Body of pancreas (tissue), 4 donors: ENCODE results near the gene ST3GAL3. TPM values are rescaled to one million over a fixed set of nuclear protein-coding genes. Genes with fewer than 3 reads are reported as not detected.
"Not testable (repeated sequence)": the region's sequence is repeated elsewhere in the genome, so short reads cannot be mapped to it uniquely, and the experiment has no call there.

Experiments used
- ATAC-seq: fragments of 150-250 bp; one replicate; pipeline ENCODE4 v1.9.1; 2016
- DNase-seq, 4 donors: peaks; one replicate each; pipeline ENCODE4 v3.0.0-alpha.2; 2019
- H3K27ac ChIP-seq, 4 donors: fragments of 200-600 bp; sonication (generic); 1 replicate in 3 of 4; 2 replicates in 1 of 4; pipeline versions ENCODE4 v1.5.1 to v1.6.1; 2016 to 2019; ENCODE audit warnings: mild to moderate bottlenecking in 1 of 4, mixed read lengths in 1 of 4, moderate library complexity in 1 of 4
- H3K27me3 ChIP-seq, 2 donors: fragments of 200-600 bp; sonication (generic); one replicate each; pipeline ENCODE4 v1.6.0; 2016; ENCODE audit warnings: mild to moderate bottlenecking in 1 of 2
- H3K36me3 ChIP-seq, 2 donors: fragments of 200-600 bp; sonication (generic); replicated peaks in 1 of 2; 2 replicates each; pipeline ENCODE4 v1.5.1; 2016; ENCODE audit warnings: low read depth in 2 of 2; ENCODE audit not compliant: insufficient read depth in 1 of 2
- H3K4me1 ChIP-seq: fragments of 200-600 bp; sonication (generic); one replicate; pipeline ENCODE4 v1.6.0; 2016
- H3K4me3 ChIP-seq, 2 donors: fragments of 200-600 bp; sonication (generic); 1 replicate in 1 of 2; 2 replicates in 1 of 2; pipeline ENCODE4 v1.5.1; 2016 to 2019
- H3K9me3 ChIP-seq, 3 donors: fragments of 200-600 bp; sonication (generic); 1 replicate in 2 of 3; 2 replicates in 1 of 3; pipeline ENCODE4 v1.5.1; 2016
- CTCF ChIP-seq, 7 experiments: fragments of 450-650 bp in 4 of 7; fragments of 200-600 bp in 3 of 7; sonication (generic) in 3 of 7; IDR thresholded peaks; one replicate each; pipeline ENCODE4 v1.5.1; 2016 to 2019; ENCODE audit warnings: antibody characterized with exemption in 7 of 7
- POLR2A ChIP-seq, 3 donors: fragments of 450-650 bp; IDR thresholded peaks; one replicate each; pipeline ENCODE4 v1.6.1; 2016; ENCODE audit warnings: antibody characterized with exemption in 3 of 3, mild to moderate bottlenecking in 2 of 3
- WGBS, 2 donors: methylation state at CpG; one replicate each; pipeline ENCODE4 v1.1.5; 2017; 5-methylcytosine and 5-hydroxymethylcytosine counted together
- intact Hi-C: fragments of 100-400 bp; cut with DNase I; formaldehyde crosslinking; loops from one replicate; pipeline ENCODE4 v1.15.1; 2023
- total RNA-seq, 2 donors: library from RNA; depleted of rRNA; stranded (reverse); fragments of >200 nt; gene quantifications; one replicate each; pipeline ENCODE4 v1.1.0, GENCODE V29; 2016

Gene ST3GAL3
- total RNA-seq, 2 donors from 2014 or later: 14.5 to 15.2 TPM

- TF ChIP-seq CTCF (IDR thresholded peaks at IDR 0.05) (no peak), POLR2A (IDR thresholded peaks at IDR 0.05) (no peak)
- no peaks in the 10 kb centered on the region for H3K9me3 ChIP-seq
- no peak overlapping the region for H3K27ac ChIP-seq
- no peaks in the 10 kb centered on the region for H3K27me3 ChIP-seq
- H3K36me3 ChIP-seq: no peaks in the 10 kb centered on the region
- DNase-seq (no peak), ATAC-seq (no peak)
- intact Hi-C loops: no loop called here
- 94 to 96% methylated on average over 1 of the region's 1 CpG for WGBS, 2 donors
- no peaks in the 10 kb centered on the region for H3K4me1 ChIP-seq
- no peak overlapping the region for H3K4me3 ChIP-seq
Measured at GRCh38 chr1:43828574-43828973, 121.2 kb downstream of the ST3GAL3 start.

GRCh38 chr1:43830802-43831201 is 123.5 kb downstream of the ST3GAL3 start:
- DNase-seq (no peak), ATAC-seq (no peak)
- Histone ChIP-seq H3K9me3 (no peaks in the 10 kb centered on the region), H3K4me3 (no peak overlapping the region), H3K4me1 (no peaks in the 10 kb centered on the region), H3K27me3 (no peaks in the 10 kb centered on the region), H3K27ac (no peak overlapping the region), H3K36me3 (no peaks in the 10 kb centered on the region)
- TF ChIP-seq POLR2A (IDR thresholded peaks at IDR 0.05) (no peak), CTCF (IDR thresholded peaks at IDR 0.05) (no peak)
- intact Hi-C loops: no loop called here

GRCh38 chr1:43831851-43832250 is 124.5 kb downstream of the ST3GAL3 start:
- DNase-seq (no peak), ATAC-seq (no peak)
- WGBS, 2 donors: 84 to 91% methylated on average over 2 of the region's 2 CpGs
- Histone ChIP-seq H3K4me1 (no peaks in the 10 kb centered on the region), H3K9me3 (no peaks in the 10 kb centered on the region), H3K27ac (no peak overlapping the region), H3K4me3 (no peak overlapping the region), H3K36me3 (no peaks in the 10 kb centered on the region), H3K27me3 (no peaks in the 10 kb centered on the region)
- TF ChIP-seq POLR2A (IDR thresholded peaks at IDR 0.05) (no peak), CTCF (IDR thresholded peaks at IDR 0.05) (no peak)
- intact Hi-C loops: no loop called here

- H3K27me3 ChIP-seq: no peaks in the 10 kb centered on the region
- H3K4me3 ChIP-seq: no peak overlapping the region
- no peaks in the 10 kb centered on the region for H3K9me3 ChIP-seq
- no peaks in the 10 kb centered on the region for H3K36me3 ChIP-seq
- intact Hi-C loops: no loop called here
- WGBS, 2 donors: 71% methylated on average over 3 of the region's 3 CpGs
- DNase-seq: no peak
- no peak for ATAC-seq
- no peaks in the 10 kb centered on the region for H3K4me1 ChIP-seq
- no peak overlapping the region for H3K27ac ChIP-seq
- TF ChIP-seq POLR2A (IDR thresholded peaks at IDR 0.05) (no peak), CTCF (IDR thresholded peaks at IDR 0.05) (no peak)
Measured at GRCh38 chr1:43832255-43832654, 124.9 kb downstream of the ST3GAL3 start.

GRCh38 chr1:43832998-43833397 is 125.7 kb downstream of the ST3GAL3 start:
- Histone ChIP-seq H3K36me3 (no peaks in the 10 kb centered on the region), H3K4me3 (no peak overlapping the region), H3K9me3 (no peaks in the 10 kb centered on the region), H3K27ac (no peak overlapping the region), H3K27me3 (no peaks in the 10 kb centered on the region), H3K4me1 (no peaks in the 10 kb centered on the region)
- TF ChIP-seq POLR2A (IDR thresholded peaks at IDR 0.05): no peak
- DNase-seq: no peak
- 81 to 89% methylated on average over 1 of the region's 1 CpG for WGBS, 2 donors
- intact Hi-C loops: no loop called here
- ATAC-seq: no peak

GRCh38 chr1:43833902-43834279 is 126.6 kb downstream of the ST3GAL3 start:
- intact Hi-C loops, H3K4me3 ChIP-seq, H3K27me3 ChIP-seq, ATAC-seq, H3K36me3 ChIP-seq, DNase-seq, H3K9me3 ChIP-seq, H3K27ac ChIP-seq, H3K4me1 ChIP-seq: not testable (repeated sequence)
- WGBS, 2 donors: 70 to 95% methylated on average over 10 of the region's 10 CpGs
